ENCODE measurements around the gene SLC8B1.
A peak's percentile ranks its signal among the peaks of the same experiment; 100 is the strongest.

GRCh38 chr12:113271853-113272561 lies 62.9 kb downstream of the SLC8B1 start:
- TF ChIP-seq EP300 (IDR thresholded peaks at IDR 0.05) (no peak), POLR2A (IDR thresholded peaks at IDR 0.05; ENCODE audit: low read length) (no peak), CEBPB (IDR thresholded peaks at IDR 0.05) (peak; percentile 79 to 86; a peak in 3 of 4 replicates)
